Measurements from ENCODE around the gene SFPQ.
"Not testable (repeated sequence)": the region's sequence is repeated elsewhere in the genome, so short reads cannot be mapped to it uniquely, and the experiment has no call there.

The SFPQ gene

GRCh38 chr1:35164893-35165292 lies 28.1 kb downstream of the SFPQ start:
- Histone ChIP-seq H2AFZ (ENCODE audit: low read length) (no peak overlapping the region), H3K27me3 (replicated peaks; ENCODE audit: insufficient read depth, low read length) (no peaks in the 10 kb centered on the region), H3K27ac (ENCODE audit: low read length) (no peak overlapping the region), H3K79me2 (ENCODE audit: low read length) (no peaks in the 10 kb centered on the region), H3K4me1 (ENCODE audit: low read length) (peaks cover 7% of the 10 kb centered on the region; the same call in 1 of the 2 replicates), H3K4me2 (ENCODE audit: low read depth, low read length) (no peak overlapping the region), H3K36me3 (replicated peaks; ENCODE audit: insufficient read depth, low read length) (no peaks in the 10 kb centered on the region), H3K4me3 (ENCODE audit: low read length) (no peak overlapping the region), H3K9ac (ENCODE audit: low read length) (no peak overlapping the region), H3K9me2 (replicated peaks; ENCODE audit: insufficient read depth, low read length) (no peaks in the 10 kb centered on the region), H3F3A (ENCODE audit: insufficient read depth, low read length) (no peaks in the 10 kb centered on the region), H3K9me3 (replicated peaks; ENCODE audit: insufficient read depth, low read length) (no peaks in the 10 kb centered on the region), H4K20me1 (ENCODE audit: insufficient read depth, low read length) (no peaks in the 10 kb centered on the region)
- DNase-seq: no peak
- TF ChIP-seq EZH2 (optimal IDR thresholded peaks at IDR 0.05; ENCODE audit: low read depth, low read length): no peak
- TF ChIP-seq EZH2phosphoT487 (IDR thresholded peaks at IDR 0.05; ENCODE audit: low read length): no peak
- TF ChIP-seq, protein P1, sequence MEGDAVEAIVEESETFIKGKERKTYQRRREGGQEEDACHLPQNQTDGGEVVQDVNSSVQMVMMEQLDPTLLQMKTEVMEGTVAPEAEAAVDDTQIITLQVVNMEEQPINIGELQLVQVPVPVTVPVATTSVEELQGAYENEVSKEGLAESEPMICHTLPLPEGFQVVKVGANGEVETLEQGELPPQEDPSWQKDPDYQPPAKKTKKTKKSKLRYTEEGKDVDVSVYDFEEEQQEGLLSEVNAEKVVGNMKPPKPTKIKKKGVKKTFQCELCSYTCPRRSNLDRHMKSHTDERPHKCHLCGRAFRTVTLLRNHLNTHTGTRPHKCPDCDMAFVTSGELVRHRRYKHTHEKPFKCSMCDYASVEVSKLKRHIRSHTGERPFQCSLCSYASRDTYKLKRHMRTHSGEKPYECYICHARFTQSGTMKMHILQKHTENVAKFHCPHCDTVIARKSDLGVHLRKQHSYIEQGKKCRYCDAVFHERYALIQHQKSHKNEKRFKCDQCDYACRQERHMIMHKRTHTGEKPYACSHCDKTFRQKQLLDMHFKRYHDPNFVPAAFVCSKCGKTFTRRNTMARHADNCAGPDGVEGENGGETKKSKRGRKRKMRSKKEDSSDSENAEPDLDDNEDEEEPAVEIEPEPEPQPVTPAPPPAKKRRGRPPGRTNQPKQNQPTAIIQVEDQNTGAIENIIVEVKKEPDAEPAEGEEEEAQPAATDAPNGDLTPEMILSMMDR (IDR thresholded peaks at IDR 0.05; ENCODE audit: low read length): no peak

DNA sequence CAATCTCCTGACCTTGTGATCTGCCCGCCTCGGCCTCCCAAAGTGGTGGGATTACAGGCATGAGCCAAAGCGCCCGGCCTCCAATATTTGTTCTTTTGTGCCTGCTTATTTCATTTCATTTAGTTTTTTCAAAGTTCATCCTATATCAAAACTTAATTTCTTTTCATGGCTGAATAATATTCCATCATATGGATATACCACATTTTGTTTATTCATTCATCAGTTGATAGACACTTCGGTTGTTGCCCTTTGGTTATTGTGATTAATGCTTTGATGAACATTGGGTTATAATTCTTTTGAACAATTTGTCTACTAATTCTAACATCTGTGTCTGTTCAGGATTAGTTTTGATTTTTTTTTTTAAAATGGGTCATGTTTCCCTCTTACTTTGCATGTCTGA lies 41.7 kb downstream of the SFPQ start:
- DNase-seq: no peak
- H3K27me3 ChIP-seq (replicated peaks; ENCODE audit: insufficient read depth, low read length): no peaks in the 10 kb centered on the region
- H3F3A ChIP-seq (ENCODE audit: insufficient read depth, low read length): no peaks in the 10 kb centered on the region
- H2AFZ ChIP-seq (ENCODE audit: low read length): no peak overlapping the region
- TF ChIP-seq, protein P1 (IDR thresholded peaks at IDR 0.05; ENCODE audit: low read length): no peak
- no peak for TF ChIP-seq EZH2phosphoT487 (IDR thresholded peaks at IDR 0.05; ENCODE audit: low read length)
- no peak for TF ChIP-seq EZH2 (optimal IDR thresholded peaks at IDR 0.05; ENCODE audit: low read depth, low read length)
- H3K9ac ChIP-seq (ENCODE audit: low read length): no peak overlapping the region
- no peaks in the 10 kb centered on the region for H3K9me3 ChIP-seq (replicated peaks; ENCODE audit: insufficient read depth, low read length)
- H3K27ac ChIP-seq (ENCODE audit: low read length): no peak overlapping the region
- H3K4me3 ChIP-seq (ENCODE audit: low read length): no peak overlapping the region
- H3K36me3 ChIP-seq (replicated peaks; ENCODE audit: insufficient read depth, low read length): no peaks in the 10 kb centered on the region
- H3K4me1 ChIP-seq (ENCODE audit: low read length): no peaks in the 10 kb centered on the region
- H3K79me2 ChIP-seq (ENCODE audit: low read length): no peaks in the 10 kb centered on the region
- H3K4me2 ChIP-seq (ENCODE audit: low read depth, low read length): no peak overlapping the region
- H4K20me1 ChIP-seq (ENCODE audit: insufficient read depth, low read length): no peaks in the 10 kb centered on the region
- no peaks in the 10 kb centered on the region for H3K9me2 ChIP-seq (replicated peaks; ENCODE audit: insufficient read depth, low read length)

DNA sequence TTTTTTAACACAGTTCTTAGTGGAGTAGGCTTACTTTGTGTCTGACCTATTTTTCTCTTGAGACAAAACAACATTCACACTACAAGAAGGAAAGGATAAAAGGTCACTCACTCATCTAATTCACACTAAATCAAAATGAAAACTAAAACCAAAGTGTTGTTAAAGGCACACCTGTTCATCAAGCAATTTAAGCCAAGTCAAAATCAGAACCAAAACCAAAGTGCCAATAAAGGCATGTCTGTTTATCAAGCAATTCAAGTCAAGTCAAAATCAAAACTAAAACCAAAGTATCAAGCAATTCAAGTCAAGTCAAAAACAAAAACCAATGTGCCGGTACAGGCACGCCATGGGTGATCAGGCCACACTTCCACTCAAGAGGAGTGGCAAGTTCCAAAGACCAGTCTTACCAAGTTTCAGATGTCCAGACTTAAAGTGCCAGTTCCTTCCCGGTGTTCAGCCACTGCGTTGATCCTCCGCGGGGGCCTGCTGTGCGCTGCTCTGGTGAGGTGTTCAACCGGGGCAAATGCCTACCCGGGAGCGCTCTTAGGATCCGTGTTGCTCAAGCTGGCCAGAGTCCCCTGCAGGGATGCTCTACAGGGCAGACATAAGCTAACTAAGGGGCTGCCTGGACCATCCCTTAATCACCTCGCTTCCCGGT lies 46.9 kb downstream of the SFPQ start:
- peak overlapping the region; percentile 12; the same call in 1 of the 2 replicates for H3K4me3 ChIP-seq (ENCODE audit: low read length)
- peak overlapping the region; percentile 50; the same call in 1 of the 2 replicates for H3K4me2 ChIP-seq (ENCODE audit: low read depth, low read length)
- H3K9me2 ChIP-seq (replicated peaks; ENCODE audit: insufficient read depth, low read length); H3F3A ChIP-seq (ENCODE audit: insufficient read depth, low read length); H3K27ac ChIP-seq (ENCODE audit: low read length); H4K20me1 ChIP-seq (ENCODE audit: insufficient read depth, low read length); H3K9me3 ChIP-seq (replicated peaks; ENCODE audit: insufficient read depth, low read length); H3K36me3 ChIP-seq (replicated peaks; ENCODE audit: insufficient read depth, low read length); H3K4me1 ChIP-seq (ENCODE audit: low read length); H3K27me3 ChIP-seq (replicated peaks; ENCODE audit: insufficient read depth, low read length); H3K9ac ChIP-seq (ENCODE audit: low read length); H3K79me2 ChIP-seq (ENCODE audit: low read length): not testable (repeated sequence)
- peak; percentile 63 for DNase-seq
- peak overlapping the region; percentile 85 for H2AFZ ChIP-seq (ENCODE audit: low read length)

DNA sequence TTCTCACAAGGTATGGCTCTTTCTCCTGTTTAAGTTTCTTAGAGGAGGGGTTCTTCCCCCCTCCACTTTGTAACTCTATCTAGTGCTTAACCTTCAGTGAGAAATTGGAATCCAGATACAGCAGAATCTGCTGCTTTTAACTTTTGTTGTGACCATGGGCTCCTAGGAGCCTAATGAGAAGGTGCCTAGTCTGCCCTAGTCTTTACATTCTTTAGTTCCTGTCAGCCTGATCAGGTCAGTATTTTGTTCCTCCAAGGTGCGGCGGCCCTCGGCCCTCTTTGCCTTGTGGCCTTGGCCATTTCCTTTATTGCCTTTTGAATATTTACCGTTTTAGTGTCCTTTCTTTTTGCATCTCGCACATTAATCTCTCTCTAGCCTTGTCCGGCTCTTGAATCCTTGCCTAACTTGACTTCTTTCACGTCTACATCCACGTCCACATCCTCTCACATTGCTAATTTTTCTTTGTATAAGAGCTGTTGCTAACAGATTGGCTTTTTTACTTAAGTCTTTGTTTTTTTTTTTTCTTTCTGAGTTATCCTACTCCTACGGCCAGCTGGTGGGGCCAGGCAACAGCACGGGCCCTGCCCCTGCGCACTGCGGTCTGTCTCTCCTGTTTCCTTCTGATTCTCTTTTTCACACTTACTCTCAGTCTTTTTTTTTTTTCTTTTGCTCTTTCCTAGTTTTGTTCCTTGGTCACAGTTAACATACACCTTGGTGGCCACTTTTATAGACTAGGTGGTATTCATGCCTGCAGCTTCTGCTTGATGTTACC lies 49.0 kb downstream of the SFPQ start:
- no peak overlapping the region for H3K27ac ChIP-seq (ENCODE audit: low read length)
- no peaks in the 10 kb centered on the region for H3K9me3 ChIP-seq (replicated peaks; ENCODE audit: insufficient read depth, low read length)
- no peaks in the 10 kb centered on the region for H3K4me1 ChIP-seq (ENCODE audit: low read length)
- H3K36me3 ChIP-seq (replicated peaks; ENCODE audit: insufficient read depth, low read length): no peaks in the 10 kb centered on the region
- no peak overlapping the region for H3K4me2 ChIP-seq (ENCODE audit: low read depth, low read length)
- no peak for TF ChIP-seq EZH2phosphoT487 (IDR thresholded peaks at IDR 0.05; ENCODE audit: low read length)
- TF ChIP-seq, protein P1 (IDR thresholded peaks at IDR 0.05; ENCODE audit: low read length): no peak
- TF ChIP-seq EZH2 (optimal IDR thresholded peaks at IDR 0.05; ENCODE audit: low read depth, low read length): no peak
- no peaks in the 10 kb centered on the region for H4K20me1 ChIP-seq (ENCODE audit: insufficient read depth, low read length)
- no peaks in the 10 kb centered on the region for H3K79me2 ChIP-seq (ENCODE audit: low read length)
- H3K9ac ChIP-seq (ENCODE audit: low read length): no peak overlapping the region
- no peak for DNase-seq
- H3K4me3 ChIP-seq (ENCODE audit: low read length): no peak overlapping the region
- no peaks in the 10 kb centered on the region for H3K27me3 ChIP-seq (replicated peaks; ENCODE audit: insufficient read depth, low read length)
- H3F3A ChIP-seq (ENCODE audit: insufficient read depth, low read length): no peaks in the 10 kb centered on the region
- H3K9me2 ChIP-seq (replicated peaks; ENCODE audit: insufficient read depth, low read length): no peaks in the 10 kb centered on the region
- H2AFZ ChIP-seq (ENCODE audit: low read length): no peak overlapping the region

- H3K4me2 ChIP-seq (ENCODE audit: low read depth, low read length); H3K36me3 ChIP-seq (replicated peaks; ENCODE audit: insufficient read depth, low read length); DNase-seq; H3K9me3 ChIP-seq (replicated peaks; ENCODE audit: insufficient read depth, low read length); H3F3A ChIP-seq (ENCODE audit: insufficient read depth, low read length); H3K4me1 ChIP-seq (ENCODE audit: low read length); H3K27me3 ChIP-seq (replicated peaks; ENCODE audit: insufficient read depth, low read length); H3K79me2 ChIP-seq (ENCODE audit: low read length); H3K27ac ChIP-seq (ENCODE audit: low read length); H4K20me1 ChIP-seq (ENCODE audit: insufficient read depth, low read length); H3K4me3 ChIP-seq (ENCODE audit: low read length); H2AFZ ChIP-seq (ENCODE audit: low read length); H3K9ac ChIP-seq (ENCODE audit: low read length); H3K9me2 ChIP-seq (replicated peaks; ENCODE audit: insufficient read depth, low read length): not testable (repeated sequence)
These were observed 50.2 kb downstream of the SFPQ start for GRCh38 chr1:35142728-35143127.
